ACC112 (cell line): ENCODE data around the gene CNTN6.

Source experiments
- H2AFZ ChIP-seq: fragments of 200-600 bp; sonication (generic); one replicate; pipeline ENCODE4 v1.6.0; 2017; ENCODE audit warnings: antibody characterized with exemption, low read length; ENCODE audit not compliant: unreplicated experiment
- H3K27ac ChIP-seq: fragments of 200-600 bp; sonication (generic); 2 replicates; pipeline ENCODE4 v1.5.1; 2014; ENCODE audit warnings: low read depth, mild to moderate bottlenecking, antibody characterized with exemption, low read length, moderate library complexity
- H3K27me3 ChIP-seq: fragments of 200-600 bp; sonication (generic); 2 replicates; pipeline ENCODE4 v1.6.1; 2014; ENCODE audit warnings: mild to moderate bottlenecking, antibody characterized with exemption, low read length, moderate library complexity, mixed read lengths; ENCODE audit not compliant: insufficient read depth
- H3K36me3 ChIP-seq: fragments of 200-600 bp; sonication (generic); 2 replicates; pipeline ENCODE4 v1.6.1; 2016; ENCODE audit warnings: mild to moderate bottlenecking, antibody characterized with exemption, low read length, moderate library complexity, mixed read lengths; ENCODE audit not compliant: insufficient read depth
- H3K4me1 ChIP-seq: fragments of 200-600 bp; sonication (generic); one replicate; pipeline ENCODE4 v1.6.1; 2016; ENCODE audit warnings: low read length, mixed read lengths; ENCODE audit not compliant: insufficient read depth, unreplicated experiment, control insufficient read depth
- H3K4me3 ChIP-seq: fragments of 200-600 bp; sonication (generic); 2 replicates; pipeline ENCODE4 v1.5.1; 2014; ENCODE audit warnings: mild to moderate bottlenecking, low read depth, low read length
- H3K79me2 ChIP-seq: fragments of 200-600 bp; sonication (generic); one replicate; pipeline ENCODE4 v1.6.0; 2016; ENCODE audit warnings: low read length; ENCODE audit not compliant: control insufficient read depth, unreplicated experiment, insufficient read depth

CNTN6 gene

GRCh38 chr3:1092771-1093170, at the start of gene CNTN6:
CNTN6 (plus strand) TSS chr3:1093024; CDS start chr3:1148009, 54,985 bp downstream.
- Histone ChIP-seq H2AFZ (no peak within 1 kb of the TSS), H3K4me3 (no peak within 1 kb of the TSS), H3K79me2 (no peaks in the 10 kb centered on the region), H3K27ac (no peak within 1 kb of the TSS), H3K4me1 (no peaks in the 10 kb centered on the region), H3K27me3 (no peaks in the 10 kb centered on the region), H3K36me3 (no peaks in the 10 kb centered on the region)

GRCh38 chr3:1048558-1048957, 44.3 kb upstream of the CNTN6 start:
- Histone ChIP-seq H3K4me1 (no peaks in the 10 kb centered on the region), H2AFZ (no peak overlapping the region), H3K36me3 (no peaks in the 10 kb centered on the region), H3K27ac (no peak overlapping the region), H3K4me3 (no peak overlapping the region), H3K27me3 (no peaks in the 10 kb centered on the region), H3K79me2 (no peaks in the 10 kb centered on the region)

GRCh38 chr3:1055870-1056269, 37.0 kb upstream of the CNTN6 start:
- H3K27me3 ChIP-seq, result no peaks in the 10 kb centered on the region
- peak overlapping the region; percentile 58 for H3K4me3 ChIP-seq
- no peaks in the 10 kb centered on the region for H3K4me1 ChIP-seq
- no peak overlapping the region for H3K27ac ChIP-seq
- H3K79me2 ChIP-seq, result no peaks in the 10 kb centered on the region
- H2AFZ ChIP-seq, result no peak overlapping the region
- no peaks in the 10 kb centered on the region for H3K36me3 ChIP-seq

- Histone ChIP-seq H3K27ac (no peak overlapping the region), H3K27me3 (no peaks in the 10 kb centered on the region), H3K79me2 (no peaks in the 10 kb centered on the region), H3K4me3 (peak overlapping the region; percentile 58), H2AFZ (peak overlapping the region; percentile 22), H3K4me1 (no peaks in the 10 kb centered on the region), H3K36me3 (no peaks in the 10 kb centered on the region)
Observed at GRCh38 chr3:1056744-1057143, 36.1 kb upstream of the CNTN6 start.

- no peak overlapping the region for H3K4me3 ChIP-seq
- no peaks in the 10 kb centered on the region for H3K36me3 ChIP-seq
- H2AFZ ChIP-seq, result no peak overlapping the region
- H3K79me2 ChIP-seq, result no peaks in the 10 kb centered on the region
- no peak overlapping the region for H3K27ac ChIP-seq
- no peaks in the 10 kb centered on the region for H3K27me3 ChIP-seq
- no peaks in the 10 kb centered on the region for H3K4me1 ChIP-seq
Observed at GRCh38 chr3:1057436-1057835, 35.4 kb upstream of the CNTN6 start.

GRCh38 chr3:1068985-1069384, 23.8 kb upstream of the CNTN6 start:
- Histone ChIP-seq H3K27me3 (no peaks in the 10 kb centered on the region), H3K27ac (no peak overlapping the region), H2AFZ (no peak overlapping the region), H3K4me1 (no peaks in the 10 kb centered on the region), H3K36me3 (no peaks in the 10 kb centered on the region), H3K79me2 (no peaks in the 10 kb centered on the region), H3K4me3 (no peak overlapping the region)

- Histone ChIP-seq H3K27ac (no peak overlapping the region), H3K27me3 (no peaks in the 10 kb centered on the region), H2AFZ (no peak overlapping the region), H3K36me3 (no peaks in the 10 kb centered on the region), H3K4me1 (no peaks in the 10 kb centered on the region), H3K79me2 (no peaks in the 10 kb centered on the region), H3K4me3 (no peak overlapping the region)
Observed at GRCh38 chr3:1072041-1072440, 20.8 kb upstream of the CNTN6 start.

- Histone ChIP-seq H3K4me3 (no peak overlapping the region), H3K36me3 (no peaks in the 10 kb centered on the region), H3K27me3 (no peaks in the 10 kb centered on the region), H3K27ac (no peak overlapping the region), H3K79me2 (no peaks in the 10 kb centered on the region), H3K4me1 (no peaks in the 10 kb centered on the region), H2AFZ (no peak overlapping the region)
Observed at GRCh38 chr3:1079662-1080061, 13.2 kb upstream of the CNTN6 start.

- H3K36me3 ChIP-seq, result no peaks in the 10 kb centered on the region
- no peak overlapping the region for H2AFZ ChIP-seq
Observed at GRCh38 chr3:1082108-1082507, 10.7 kb upstream of the CNTN6 start.

GRCh38 chr3:1087066-1087560, 5.7 kb upstream of the CNTN6 start:
- H2AFZ ChIP-seq, result no peak overlapping the region
- no peaks in the 10 kb centered on the region for H3K4me1 ChIP-seq
- H3K79me2 ChIP-seq, result no peaks in the 10 kb centered on the region
- peak overlapping the region; percentile 25; the same call in 1 of the 2 replicates for H3K27ac ChIP-seq
- no peaks in the 10 kb centered on the region for H3K27me3 ChIP-seq
- H3K36me3 ChIP-seq, result no peaks in the 10 kb centered on the region
- no peak overlapping the region for H3K4me3 ChIP-seq

More at GRCh38 chr3:1082108-1082507, 10.7 kb upstream of the CNTN6 start:
- H3K27me3 ChIP-seq, result no peaks in the 10 kb centered on the region
- H3K4me3 ChIP-seq, result no peak overlapping the region
- no peak overlapping the region for H3K27ac ChIP-seq
- H3K79me2 ChIP-seq, result no peaks in the 10 kb centered on the region
- H3K4me1 ChIP-seq, result no peaks in the 10 kb centered on the region

- no peaks in the 10 kb centered on the region for H3K36me3 ChIP-seq
- no peak overlapping the region for H3K4me3 ChIP-seq
- no peaks in the 10 kb centered on the region for H3K27me3 ChIP-seq
- H3K79me2 ChIP-seq, result no peaks in the 10 kb centered on the region
- H2AFZ ChIP-seq, result no peak overlapping the region
- H3K27ac ChIP-seq, result no peak overlapping the region
- H3K4me1 ChIP-seq, result no peaks in the 10 kb centered on the region
Observed at GRCh38 chr3:1088503-1088902, 4.3 kb upstream of the CNTN6 start.
